Measurements from ENCODE around the gene TACC2.

TACC2 gene

DNA sequence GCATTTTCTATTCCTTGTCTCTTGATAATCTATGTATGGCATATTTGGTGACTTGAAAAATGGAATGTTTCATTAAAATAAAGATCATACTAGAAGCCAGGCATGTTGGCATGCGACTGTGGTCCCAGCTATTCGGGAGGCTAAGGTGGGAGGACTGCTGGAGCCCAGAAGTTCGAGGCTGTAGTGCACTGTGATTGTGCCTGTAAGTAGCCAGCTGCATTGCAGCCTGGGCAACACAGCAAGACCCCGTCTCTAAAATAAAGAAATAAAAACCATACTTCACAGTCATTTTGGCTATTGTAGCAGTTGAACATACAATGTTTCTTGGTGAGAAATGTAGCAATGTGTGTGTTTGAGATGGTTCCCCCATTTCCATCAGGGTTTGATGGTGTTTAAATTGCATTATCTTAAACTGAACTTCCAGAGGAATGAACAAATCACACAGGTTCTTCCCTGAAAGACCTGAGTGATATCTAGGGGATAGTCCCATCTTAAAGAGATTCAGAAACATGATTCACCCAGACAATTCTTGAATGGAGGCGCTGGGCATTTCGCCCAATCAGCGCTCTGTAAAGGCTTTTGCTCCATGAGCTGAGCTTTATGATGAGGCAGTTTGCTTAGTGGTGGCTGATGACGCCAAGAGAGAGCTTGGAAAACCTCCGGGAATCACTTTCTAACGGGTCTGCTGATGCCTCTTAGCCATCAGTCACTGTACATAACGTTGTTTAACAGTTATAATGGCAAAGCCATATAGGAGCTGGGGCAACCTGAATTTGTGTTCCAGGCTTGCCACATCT is 262.7 kb downstream of the TACC2 start:
- DNase-seq (ENCODE audit: extremely low read depth, low read depth) = no peak
- TF ChIP-seq, protein P1, sequence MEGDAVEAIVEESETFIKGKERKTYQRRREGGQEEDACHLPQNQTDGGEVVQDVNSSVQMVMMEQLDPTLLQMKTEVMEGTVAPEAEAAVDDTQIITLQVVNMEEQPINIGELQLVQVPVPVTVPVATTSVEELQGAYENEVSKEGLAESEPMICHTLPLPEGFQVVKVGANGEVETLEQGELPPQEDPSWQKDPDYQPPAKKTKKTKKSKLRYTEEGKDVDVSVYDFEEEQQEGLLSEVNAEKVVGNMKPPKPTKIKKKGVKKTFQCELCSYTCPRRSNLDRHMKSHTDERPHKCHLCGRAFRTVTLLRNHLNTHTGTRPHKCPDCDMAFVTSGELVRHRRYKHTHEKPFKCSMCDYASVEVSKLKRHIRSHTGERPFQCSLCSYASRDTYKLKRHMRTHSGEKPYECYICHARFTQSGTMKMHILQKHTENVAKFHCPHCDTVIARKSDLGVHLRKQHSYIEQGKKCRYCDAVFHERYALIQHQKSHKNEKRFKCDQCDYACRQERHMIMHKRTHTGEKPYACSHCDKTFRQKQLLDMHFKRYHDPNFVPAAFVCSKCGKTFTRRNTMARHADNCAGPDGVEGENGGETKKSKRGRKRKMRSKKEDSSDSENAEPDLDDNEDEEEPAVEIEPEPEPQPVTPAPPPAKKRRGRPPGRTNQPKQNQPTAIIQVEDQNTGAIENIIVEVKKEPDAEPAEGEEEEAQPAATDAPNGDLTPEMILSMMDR (IDR thresholded peaks at IDR 0.05; ENCODE audit: low read depth, low read length, missing control alignments) = no peak

DNA sequence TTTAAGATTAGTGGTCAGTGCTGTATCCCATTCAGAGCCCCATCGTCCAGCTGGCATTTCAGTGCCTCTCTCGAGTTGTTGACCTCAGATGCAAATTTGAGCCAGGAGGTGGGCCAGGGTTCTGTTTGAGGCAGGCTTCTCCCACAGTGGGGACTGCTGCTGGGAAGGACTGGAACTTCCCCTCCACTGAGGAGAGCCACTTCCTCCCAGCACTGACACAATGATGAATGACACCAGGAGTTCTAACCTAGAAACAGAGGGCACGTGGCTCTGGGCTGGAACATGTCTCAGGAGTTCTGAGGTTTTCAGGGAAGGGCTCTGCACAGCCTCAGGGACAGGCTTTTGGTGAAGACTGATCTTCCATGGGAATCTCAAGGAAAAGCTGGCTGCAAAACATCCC is 263.8 kb downstream of the TACC2 start:
- DNase-seq (ENCODE audit: extremely low read depth, low read depth) = no peak
- TF ChIP-seq, protein P1 (IDR thresholded peaks at IDR 0.05; ENCODE audit: low read depth, low read length, missing control alignments) = no peak

More for the DNA sequence above, 262.7 kb downstream of the TACC2 start:
- H3K4me3 ChIP-seq (replicated peaks; ENCODE audit: low read depth, low read length) = no peak overlapping the region

DNA sequence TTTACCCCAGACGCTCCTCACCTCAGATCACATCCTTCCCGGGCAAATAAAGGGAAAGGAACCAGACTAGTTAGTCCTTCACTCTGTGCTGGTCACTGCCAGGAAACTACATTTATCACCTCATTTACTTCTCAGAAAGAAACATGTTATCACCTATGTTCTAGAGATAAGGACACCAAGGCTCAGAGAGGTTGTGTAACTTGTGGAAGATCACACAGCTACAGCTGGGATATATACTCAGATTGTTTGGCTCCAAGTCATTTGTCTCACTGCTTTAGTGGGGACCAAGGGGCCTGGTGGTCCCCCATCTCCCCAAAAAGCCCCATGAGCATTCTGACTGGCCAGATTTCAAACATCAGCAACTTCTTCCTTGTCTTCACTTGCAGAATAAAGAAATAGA is 264.6 kb downstream of the TACC2 start:
- DNase-seq (ENCODE audit: extremely low read depth, low read depth) = no peak
- H3K4me3 ChIP-seq (replicated peaks; ENCODE audit: low read depth, low read length) = no peak overlapping the region
- TF ChIP-seq, protein P1 (IDR thresholded peaks at IDR 0.05; ENCODE audit: low read depth, low read length, missing control alignments) = no peak

More for the DNA sequence above, 263.8 kb downstream of the TACC2 start:
- no peak overlapping the region for H3K4me3 ChIP-seq (replicated peaks; ENCODE audit: low read depth, low read length)

DNA sequence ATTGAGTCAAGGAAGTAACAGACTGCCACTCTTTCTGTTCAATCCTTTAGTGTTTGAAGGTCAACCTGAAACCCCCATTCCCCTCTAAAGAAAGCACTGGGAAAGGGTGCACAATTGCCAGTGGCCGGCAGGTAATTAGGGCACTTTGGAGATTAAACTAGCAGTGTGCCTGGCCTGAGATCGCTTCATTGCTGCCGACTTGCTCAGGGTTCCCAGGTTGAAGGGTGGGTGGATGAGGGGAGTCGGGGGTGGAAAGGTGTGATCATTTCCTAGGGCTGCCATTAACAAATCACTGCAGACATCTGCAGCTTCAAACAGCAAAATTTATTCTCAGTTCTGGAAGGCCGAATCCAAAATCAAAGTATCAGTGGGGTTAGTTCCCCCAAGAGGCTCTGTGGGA is 265.9 kb downstream of the TACC2 start:
- TF ChIP-seq, protein P1 (IDR thresholded peaks at IDR 0.05; ENCODE audit: low read depth, low read length, missing control alignments) = no peak
- H3K4me3 ChIP-seq (replicated peaks; ENCODE audit: low read depth, low read length) = no peak overlapping the region
- no peak for DNase-seq (ENCODE audit: extremely low read depth, low read depth)

DNA sequence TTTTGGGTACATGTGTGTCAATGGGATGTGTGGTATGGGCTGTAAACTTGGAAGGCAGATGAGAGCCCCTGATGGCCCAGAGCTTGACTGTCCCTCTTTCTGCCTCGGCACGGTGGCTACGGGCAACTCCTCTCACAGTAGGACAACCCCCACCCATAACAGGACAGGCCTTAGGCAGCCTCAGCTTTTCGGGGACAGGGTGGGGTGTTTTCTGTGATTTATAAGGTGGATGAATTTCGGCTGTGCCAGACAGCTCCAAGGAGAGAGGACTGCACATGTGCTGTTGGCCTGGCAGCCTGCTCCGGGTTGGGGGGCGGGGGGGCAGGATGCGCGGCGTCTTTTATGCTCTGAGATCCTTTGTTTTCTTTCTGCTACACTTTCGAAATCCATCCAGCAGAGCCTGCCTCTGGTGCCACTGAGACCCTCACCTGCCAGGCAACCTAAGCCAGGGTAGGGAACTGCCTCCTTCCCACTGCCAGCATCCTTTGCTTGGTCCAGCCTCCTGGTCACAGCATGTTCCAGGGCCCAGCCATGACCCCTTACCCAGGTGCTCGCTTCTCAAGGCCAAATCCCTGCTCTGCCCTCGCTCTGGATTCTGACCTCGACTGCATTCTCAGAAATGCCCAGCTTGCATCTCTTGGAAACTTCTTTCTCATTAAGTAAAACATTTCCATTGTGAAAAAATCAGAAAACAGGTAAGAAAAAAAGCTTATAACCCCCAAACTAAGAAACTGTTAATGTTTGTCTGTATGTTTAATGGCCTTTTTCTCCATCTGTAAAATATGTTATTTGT is 266.7 kb downstream of the TACC2 start:
- DNase-seq (ENCODE audit: extremely low read depth, low read depth) = no peak
- TF ChIP-seq, protein P1 (IDR thresholded peaks at IDR 0.05; ENCODE audit: low read depth, low read length, missing control alignments) = no peak
- H3K4me3 ChIP-seq (replicated peaks; ENCODE audit: low read depth, low read length) = no peak overlapping the region

DNA sequence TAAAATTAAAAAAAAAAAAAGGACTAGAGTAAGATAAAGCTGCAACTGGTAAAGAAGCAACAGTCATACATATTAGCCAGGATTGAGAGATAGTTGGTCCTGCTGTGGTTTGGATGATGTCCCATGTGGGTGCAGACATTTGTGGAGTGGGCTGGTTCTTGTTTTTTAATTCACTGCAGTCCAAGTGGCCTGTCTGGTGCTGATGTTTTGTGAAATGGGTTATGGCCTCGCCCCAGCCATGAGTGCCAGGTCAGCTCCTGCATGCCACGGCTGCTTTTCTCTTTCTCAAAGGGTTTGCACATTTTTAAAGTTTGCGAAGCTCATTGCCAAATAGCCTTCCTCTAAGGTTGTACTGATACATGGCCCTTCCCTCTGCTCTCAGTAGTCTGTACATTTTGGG is 268.1 kb downstream of the TACC2 start:
- TF ChIP-seq, protein P1 (IDR thresholded peaks at IDR 0.05; ENCODE audit: low read depth, low read length, missing control alignments) = no peak
- H3K4me3 ChIP-seq (replicated peaks; ENCODE audit: low read depth, low read length) = no peak overlapping the region
- DNase-seq (ENCODE audit: extremely low read depth, low read depth) = no peak
